ENCODE measurements around the gene LEKR1. TPM values are rescaled to one million over a fixed set of nuclear protein-coding genes. Genes with fewer than 3 reads are reported as not detected.

The LEKR1 gene
- polyA plus RNA-seq, 1 donor from 2014 or later: 2.7 TPM

DNA sequence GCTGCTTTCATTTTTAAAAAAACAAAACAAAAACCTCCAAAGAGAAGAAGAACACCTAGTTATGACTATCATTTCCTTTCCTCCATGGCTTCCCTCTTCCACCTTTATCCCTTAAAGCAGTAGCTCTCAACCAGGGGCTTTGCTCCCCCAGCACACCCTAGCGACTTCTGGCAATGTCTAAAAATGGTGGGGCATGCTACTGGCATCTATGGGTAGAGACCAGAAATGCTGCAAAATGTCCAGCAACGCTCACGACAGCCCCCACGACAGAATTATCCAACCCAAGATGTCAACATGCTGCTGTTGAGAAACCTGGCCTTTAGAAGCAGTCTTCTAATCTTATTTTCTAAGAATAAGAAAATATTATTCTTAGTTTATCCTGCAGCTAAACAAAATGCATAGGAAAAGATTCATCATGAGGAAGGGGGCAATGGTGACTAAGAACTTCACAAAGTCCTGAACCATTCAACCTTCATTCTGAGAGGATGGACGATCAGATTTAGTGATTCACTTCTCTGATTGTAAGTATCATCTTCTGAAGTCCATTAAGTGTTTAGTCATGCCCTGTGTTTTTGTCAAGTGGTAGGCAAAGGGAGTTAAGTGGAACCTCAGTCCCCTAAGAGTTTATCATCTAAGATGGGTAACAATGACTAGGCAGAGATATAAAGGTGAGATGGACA is 252.1 kb downstream of the LEKR1 start:
- H3K4me2 ChIP-seq (ENCODE audit: low read length): no peak overlapping the region
- TF ChIP-seq TAF1 (IDR thresholded peaks at IDR 0.05; ENCODE audit: low read depth): no peak
- TF ChIP-seq, protein P1, sequence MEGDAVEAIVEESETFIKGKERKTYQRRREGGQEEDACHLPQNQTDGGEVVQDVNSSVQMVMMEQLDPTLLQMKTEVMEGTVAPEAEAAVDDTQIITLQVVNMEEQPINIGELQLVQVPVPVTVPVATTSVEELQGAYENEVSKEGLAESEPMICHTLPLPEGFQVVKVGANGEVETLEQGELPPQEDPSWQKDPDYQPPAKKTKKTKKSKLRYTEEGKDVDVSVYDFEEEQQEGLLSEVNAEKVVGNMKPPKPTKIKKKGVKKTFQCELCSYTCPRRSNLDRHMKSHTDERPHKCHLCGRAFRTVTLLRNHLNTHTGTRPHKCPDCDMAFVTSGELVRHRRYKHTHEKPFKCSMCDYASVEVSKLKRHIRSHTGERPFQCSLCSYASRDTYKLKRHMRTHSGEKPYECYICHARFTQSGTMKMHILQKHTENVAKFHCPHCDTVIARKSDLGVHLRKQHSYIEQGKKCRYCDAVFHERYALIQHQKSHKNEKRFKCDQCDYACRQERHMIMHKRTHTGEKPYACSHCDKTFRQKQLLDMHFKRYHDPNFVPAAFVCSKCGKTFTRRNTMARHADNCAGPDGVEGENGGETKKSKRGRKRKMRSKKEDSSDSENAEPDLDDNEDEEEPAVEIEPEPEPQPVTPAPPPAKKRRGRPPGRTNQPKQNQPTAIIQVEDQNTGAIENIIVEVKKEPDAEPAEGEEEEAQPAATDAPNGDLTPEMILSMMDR (IDR thresholded peaks at IDR 0.05; ENCODE audit: poor library complexity, severe bottlenecking): no peak
- no peak for TF ChIP-seq RAD21 (conservative IDR thresholded peaks at IDR 0.05)
- no peak for TF ChIP-seq EZH2 (IDR thresholded peaks at IDR 0.05; ENCODE audit: borderline replicate concordance, insufficient read depth, low read length, poor library complexity, severe bottlenecking)
- TF ChIP-seq MXI1 (conservative IDR thresholded peaks at IDR 0.05; ENCODE audit: poor library complexity, severe bottlenecking): no peak
- no peak for TF ChIP-seq EP300 (conservative IDR thresholded peaks at IDR 0.05; ENCODE audit: poor library complexity, severe bottlenecking)
- TF ChIP-seq SMC3 (conservative IDR thresholded peaks at IDR 0.05; ENCODE audit: poor library complexity): no peak
- no peak for TF ChIP-seq POLR2AphosphoS5 (IDR thresholded peaks at IDR 0.05)
- no peak for TF ChIP-seq REST (IDR thresholded peaks at IDR 0.05; ENCODE audit: borderline replicate concordance)

DNA sequence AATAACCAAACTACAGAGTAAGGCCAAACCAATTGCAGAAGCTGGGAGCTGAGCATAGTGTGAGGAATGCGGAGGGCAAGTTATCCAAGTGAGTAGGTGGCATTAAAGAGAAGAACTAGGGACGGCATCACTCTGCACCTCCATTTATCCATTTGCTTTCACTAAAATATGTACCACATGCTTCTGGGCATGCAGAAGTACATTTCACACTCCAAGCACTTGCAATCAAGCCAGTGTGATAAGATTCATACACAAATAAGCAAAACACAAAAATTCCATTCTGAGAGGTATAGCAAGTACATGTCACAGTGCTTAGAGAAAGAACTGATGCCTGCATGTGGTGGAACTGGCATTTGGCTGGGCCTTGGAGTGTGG is 252.6 kb downstream of the LEKR1 start:
- no peak overlapping the region for H3K4me2 ChIP-seq (ENCODE audit: low read length)
- H4K20me1 ChIP-seq (ENCODE audit: insufficient read depth): no peaks in the 10 kb centered on the region
- H3K9ac ChIP-seq (ENCODE audit: low read length): no peak overlapping the region
- no peak overlapping the region for H3K4me3 ChIP-seq (ENCODE audit: low read length)
- H3F3A ChIP-seq (ENCODE audit: insufficient read depth, low read length, poor library complexity, severe bottlenecking): no peaks in the 10 kb centered on the region
- H2AFZ ChIP-seq (ENCODE audit: low read depth, low read length): no peak overlapping the region
- H3K9me2 ChIP-seq (ENCODE audit: insufficient read depth, low read length): no peaks in the 10 kb centered on the region
- TF ChIP-seq REST (IDR thresholded peaks at IDR 0.05; ENCODE audit: borderline replicate concordance): no peak
- TF ChIP-seq, protein P1 (IDR thresholded peaks at IDR 0.05; ENCODE audit: poor library complexity, severe bottlenecking): no peak
- TF ChIP-seq POLR2AphosphoS5 (IDR thresholded peaks at IDR 0.05): no peak
- TF ChIP-seq MXI1 (conservative IDR thresholded peaks at IDR 0.05; ENCODE audit: poor library complexity, severe bottlenecking): no peak
- TF ChIP-seq EP300 (conservative IDR thresholded peaks at IDR 0.05; ENCODE audit: poor library complexity, severe bottlenecking): no peak
- TF ChIP-seq TAF1 (IDR thresholded peaks at IDR 0.05; ENCODE audit: low read depth): no peak
- TF ChIP-seq RAD21 (conservative IDR thresholded peaks at IDR 0.05): no peak
- no peak for TF ChIP-seq SMC3 (conservative IDR thresholded peaks at IDR 0.05; ENCODE audit: poor library complexity)
- TF ChIP-seq EZH2 (IDR thresholded peaks at IDR 0.05; ENCODE audit: borderline replicate concordance, insufficient read depth, low read length, poor library complexity, severe bottlenecking): no peak
- H3K27ac ChIP-seq (ENCODE audit: low read length): no peak overlapping the region
- H3K9me3 ChIP-seq (ENCODE audit: low read length): no peaks in the 10 kb centered on the region
- H3K36me3 ChIP-seq (ENCODE audit: insufficient read depth, low read length): no peaks in the 10 kb centered on the region
- no peaks in the 10 kb centered on the region for H3K79me2 ChIP-seq (replicated peaks; ENCODE audit: insufficient read depth, low read length)
- no peaks in the 10 kb centered on the region for H3K27me3 ChIP-seq (ENCODE audit: insufficient read depth, low read depth, low read length)

More for the DNA sequence above, 252.1 kb downstream of the LEKR1 start:
- Histone ChIP-seq H3K79me2 (replicated peaks; ENCODE audit: insufficient read depth, low read length) (no peaks in the 10 kb centered on the region), H3K27ac (ENCODE audit: low read length) (no peak overlapping the region), H3K27me3 (ENCODE audit: insufficient read depth, low read depth, low read length) (no peaks in the 10 kb centered on the region), H3K9ac (ENCODE audit: low read length) (no peak overlapping the region), H3K9me3 (ENCODE audit: low read length) (no peaks in the 10 kb centered on the region), H3K36me3 (ENCODE audit: insufficient read depth, low read length) (no peaks in the 10 kb centered on the region), H4K20me1 (ENCODE audit: insufficient read depth) (no peaks in the 10 kb centered on the region), H2AFZ (ENCODE audit: low read depth, low read length) (no peak overlapping the region), H3F3A (ENCODE audit: insufficient read depth, low read length, poor library complexity, severe bottlenecking) (no peaks in the 10 kb centered on the region), H3K4me3 (ENCODE audit: low read length) (no peak overlapping the region), H3K9me2 (ENCODE audit: insufficient read depth, low read length) (no peaks in the 10 kb centered on the region)

Data from neural cell (in vitro differentiated cells).